Ovary (tissue), 9 donors: Measurements from ENCODE around the gene ACACB. TPM values are rescaled to one million over a fixed set of nuclear protein-coding genes. Genes with fewer than 3 reads are reported as not detected.

ENCODE experiments used
- DNase-seq, 5 donors: peaks; one replicate each; pipeline ENCODE4 v3.0.0-alpha.2; 2019 to 2020
- H3K27ac ChIP-seq, 2 donors: fragments of 200-600 bp; one replicate each; pipeline versions ENCODE4 v1.5.1 to v1.8.0; 2019 to 2022
- H3K27me3 ChIP-seq: fragments of 200-600 bp; one replicate; pipeline ENCODE4 v1.8.0; 2022
- H3K36me3 ChIP-seq: fragments of 200-600 bp; sonication (generic); one replicate; pipeline ENCODE4 v1.5.1; 2019
- H3K4me1 ChIP-seq: one replicate; pipeline ENCODE4 v1.8.1; 2013; ENCODE audit warnings: mild to moderate bottlenecking, moderate library complexity; ENCODE audit not compliant: insufficient read depth
- H3K4me3 ChIP-seq: fragments of 200-600 bp; sonication (generic); one replicate; pipeline ENCODE4 v1.5.1; 2017
- H3K9me3 ChIP-seq, 2 donors: fragments of 200-600 bp in 1 of 2; sonication (generic) in 1 of 2; one replicate each; pipeline versions ENCODE4 v1.5.1 to v1.8.1; 2013 to 2019; ENCODE audit warnings: mild to moderate bottlenecking in 1 of 2, moderate library complexity in 1 of 2
- EP300 ChIP-seq: sonication (generic); formaldehyde crosslinking; IDR thresholded peaks from one replicate; pipeline ENCODE4 v1.6.1; 2017; ENCODE audit warnings: antibody characterized with exemption
- POLR2A ChIP-seq: fragments of 450-650 bp; IDR thresholded peaks from one replicate; pipeline ENCODE4 v1.6.1; 2017; ENCODE audit warnings: antibody characterized with exemption, mild to moderate bottlenecking, moderate library complexity
- WGBS, 3 donors: extraction: QIAGEN DNeasy Blood & Tissue Kit in 1 of 3; methylation state at CpG; one replicate each; pipeline versions ENCODE4 v1.1.5 to v1.1.7; 2013 to 2017; 5-methylcytosine and 5-hydroxymethylcytosine counted together
- intact Hi-C, 4 donors: fragments of 100-400 bp; cut with DNase I; formaldehyde crosslinking; loops; one replicate each; pipeline versions ENCODE4 v1.11.0 to v1.15.1; 2022 to 2023
- polyA plus RNA-seq, 2 donors: library from polyadenylated mRNA; stranded (reverse); fragments of 200-250 nt in 1 of 2; fragments of 350-450 nt in 1 of 2; fragmentation: Illumina TruSeq in 1 of 2; extraction: RNeasy Lipid Tissue Mini Kit (QIAGEN cat#74804) in 1 of 2; gene quantifications; one replicate each; pipeline ENCODE4 v1.2.3, GENCODE V29; 2013 to 2014
- total RNA-seq, 7 donors: library from RNA; depleted of rRNA in 2 of 7; stranded (reverse); fragments of >200 nt in 2 of 7; fragmentation: NEBNext Ultra II Directional in 3 of 7; extraction: Animal tissue kit (Norgen Biotek cat#: 25700) in 3 of 7; gene quantifications; one replicate each; pipeline versions ENCODE4 v1.1.0 to v1.2.4, GENCODE V29; 2016 to 2023
- TF ChIP-seq, protein P1 (sequence below), 3 donors: fragments of 450-650 bp in 2 of 3; fragments of 200-600 bp in 1 of 3; IDR thresholded peaks; one replicate each; pipeline versions ENCODE4 v1.5.1 to v1.8.0; 2016 to 2022; ENCODE audit warnings: antibody characterized with exemption in 3 of 3, mild to moderate bottlenecking in 1 of 3
- donor health status: DM: no; HTN: no; CAD: no; lungs with moderate emphysema.
- donor health status: DM: no; HTN: no; CAD: no.
- donor health status: Bipolar disorder and iron deficiency.
- donor health status: DM: yes; HTN: yes; CAD: no.
- donor health status: DM: no; HTN: no; CAD: no.
- donor health status: DM: yes; HTN: yes; CAD: no.

The ACACB gene
- total and polyA plus RNA-seq, 9 donors, result 20.5 to 56.5 (median 40.4) TPM

DNA sequence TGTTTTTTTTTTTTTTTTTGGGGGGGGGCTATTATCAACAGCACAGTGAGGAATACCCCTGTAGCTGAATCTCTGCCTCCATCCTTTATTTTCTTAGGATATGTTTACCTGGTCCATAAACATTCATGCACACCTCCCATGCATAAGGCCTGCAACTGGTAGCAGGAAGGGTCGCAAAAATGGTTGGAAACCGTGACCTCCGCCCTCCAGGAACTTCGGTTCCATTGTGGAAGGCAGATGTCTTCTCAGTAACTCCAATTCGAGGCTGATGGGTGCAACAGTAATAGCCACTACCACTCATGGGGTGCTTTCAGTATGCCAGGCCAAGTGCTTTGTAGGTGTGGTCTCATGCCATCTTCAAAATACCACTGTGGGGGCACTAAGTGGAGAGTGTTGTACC is 40.2 kb downstream of the ACACB start:
- WGBS, 3 donors, result 92 to 96% (median 93%) methylated on average over 5 of the region's 5 CpGs
- H3K36me3 ChIP-seq, result no peaks in the 10 kb centered on the region
- no peak overlapping the region for H3K4me3 ChIP-seq
- no peak for TF ChIP-seq POLR2A
- TF ChIP-seq, protein P1, sequence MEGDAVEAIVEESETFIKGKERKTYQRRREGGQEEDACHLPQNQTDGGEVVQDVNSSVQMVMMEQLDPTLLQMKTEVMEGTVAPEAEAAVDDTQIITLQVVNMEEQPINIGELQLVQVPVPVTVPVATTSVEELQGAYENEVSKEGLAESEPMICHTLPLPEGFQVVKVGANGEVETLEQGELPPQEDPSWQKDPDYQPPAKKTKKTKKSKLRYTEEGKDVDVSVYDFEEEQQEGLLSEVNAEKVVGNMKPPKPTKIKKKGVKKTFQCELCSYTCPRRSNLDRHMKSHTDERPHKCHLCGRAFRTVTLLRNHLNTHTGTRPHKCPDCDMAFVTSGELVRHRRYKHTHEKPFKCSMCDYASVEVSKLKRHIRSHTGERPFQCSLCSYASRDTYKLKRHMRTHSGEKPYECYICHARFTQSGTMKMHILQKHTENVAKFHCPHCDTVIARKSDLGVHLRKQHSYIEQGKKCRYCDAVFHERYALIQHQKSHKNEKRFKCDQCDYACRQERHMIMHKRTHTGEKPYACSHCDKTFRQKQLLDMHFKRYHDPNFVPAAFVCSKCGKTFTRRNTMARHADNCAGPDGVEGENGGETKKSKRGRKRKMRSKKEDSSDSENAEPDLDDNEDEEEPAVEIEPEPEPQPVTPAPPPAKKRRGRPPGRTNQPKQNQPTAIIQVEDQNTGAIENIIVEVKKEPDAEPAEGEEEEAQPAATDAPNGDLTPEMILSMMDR (IDR thresholded peaks at IDR 0.05), result no peak
- TF ChIP-seq EP300, result no peak
- H3K4me1 ChIP-seq, result peaks cover 25% of the 10 kb centered on the region
- intact Hi-C loops, result loop anchor here in 1 of 4 donors (5.0 kb wide), 1 partner anchor 44 kb away; no protein-coding TSS in a partner anchor
- no peak overlapping the region for H3K27ac ChIP-seq
- H3K27me3 ChIP-seq, result no peaks in the 10 kb centered on the region
- DNase-seq, result no peak
- H3K9me3 ChIP-seq, result no peaks in the 10 kb centered on the region

DNA sequence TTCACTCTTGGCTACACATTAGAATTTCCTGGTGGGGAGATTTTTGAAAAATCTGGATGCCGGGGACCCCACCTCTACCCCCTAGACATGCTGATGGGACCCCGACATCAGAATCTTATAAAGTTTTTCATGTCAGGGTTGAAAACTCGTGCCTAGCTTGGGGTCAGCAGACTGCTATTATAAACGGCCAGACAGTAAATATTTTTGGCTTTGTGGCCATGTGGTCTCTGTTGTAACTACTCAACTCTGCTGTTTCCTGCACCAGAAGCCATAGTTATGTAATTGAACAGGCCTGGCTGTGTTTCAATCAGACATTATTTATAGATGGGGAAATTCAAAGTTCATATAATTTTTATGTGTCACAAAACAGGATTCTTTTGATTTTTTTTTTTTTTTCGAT is 41.6 kb downstream of the ACACB start:
- no peaks in the 10 kb centered on the region for H3K9me3 ChIP-seq
- H3K4me1 ChIP-seq, result peaks cover 25% of the 10 kb centered on the region
- no peak for DNase-seq
- H3K4me3 ChIP-seq, result no peak overlapping the region
- intact Hi-C loops, result loop anchor here in 1 of 4 donors (5.0 kb wide), 1 partner anchor 46 kb away; no protein-coding TSS in a partner anchor
- H3K27me3 ChIP-seq, result no peaks in the 10 kb centered on the region
- WGBS, 3 donors, result 4 to 16% (median 6%) methylated on average over 5 of the region's 5 CpGs
- no peak for TF ChIP-seq EP300
- no peak for TF ChIP-seq POLR2A
- TF ChIP-seq, protein P1 (IDR thresholded peaks at IDR 0.05), result no peak
- H3K27ac ChIP-seq, result peak overlapping the region; percentile 21 to 47
- H3K36me3 ChIP-seq, result no peaks in the 10 kb centered on the region

DNA sequence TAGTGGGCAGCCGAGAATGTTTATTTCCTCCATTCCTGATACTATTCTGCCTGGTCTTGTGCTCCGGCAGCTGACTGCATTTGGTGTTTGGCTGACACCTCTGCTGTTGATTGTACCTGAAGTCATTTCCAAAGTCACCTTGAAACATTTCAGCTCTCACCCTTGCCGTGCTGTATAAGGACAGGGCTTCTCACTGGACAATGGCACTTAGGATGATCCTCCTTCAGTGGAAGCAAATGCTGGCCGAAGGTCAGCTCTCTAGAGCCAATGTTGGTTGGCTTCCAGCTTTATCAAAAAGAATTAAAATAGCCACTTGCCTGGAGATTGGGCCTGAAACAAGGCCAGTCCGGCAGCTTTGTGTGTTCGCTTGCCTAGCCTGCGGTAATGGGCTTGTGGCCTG is 44.0 kb downstream of the ACACB start:
- Histone ChIP-seq H3K4me3 (no peak overlapping the region), H3K36me3 (no peaks in the 10 kb centered on the region), H3K27ac (peak overlapping the region in 1 of 2 donors; percentile 44), H3K9me3 (no peaks in the 10 kb centered on the region), H3K4me1 (peaks cover 19% of the 10 kb centered on the region), H3K27me3 (no peaks in the 10 kb centered on the region)
- no peak for DNase-seq
- intact Hi-C loops, result no loop called here
- TF ChIP-seq, protein P1 (IDR thresholded peaks at IDR 0.05), result no peak
- TF ChIP-seq EP300 (no peak), POLR2A (no peak)
- 41 to 67% (median 54%) methylated on average over 7 of the region's 7 CpGs for WGBS, 3 donors

DNA sequence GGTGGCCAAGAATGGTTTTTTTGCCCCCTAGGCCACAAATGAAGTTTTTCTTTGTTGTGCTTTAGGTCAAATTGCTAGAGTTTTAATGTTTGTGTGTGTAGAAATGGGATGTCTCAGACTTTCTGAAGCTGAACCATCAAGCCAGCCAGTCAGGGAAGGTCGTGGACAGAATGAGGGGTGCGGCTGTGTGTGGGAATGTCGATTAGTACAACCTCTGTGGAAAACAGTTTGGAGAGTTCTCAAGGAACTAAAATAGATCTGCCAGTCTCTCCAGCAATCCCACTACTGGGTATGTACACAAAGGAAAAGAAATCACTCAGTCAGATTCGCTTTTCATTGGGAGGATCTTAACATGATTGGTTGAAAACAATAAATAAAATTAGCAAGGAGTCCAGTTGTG is 44.5 kb downstream of the ACACB start:
- no peak for DNase-seq
- H3K4me3 ChIP-seq, result no peak overlapping the region

More for the DNA sequence above, 44.5 kb downstream of the ACACB start:
- 58 to 59% (median 59%) methylated on average over 4 of the region's 4 CpGs for WGBS, 3 donors
- Histone ChIP-seq H3K27me3 (no peaks in the 10 kb centered on the region), H3K9me3 (no peaks in the 10 kb centered on the region), H3K27ac (peak overlapping the region in 1 of 2 donors; percentile 44), H3K4me1 (peaks cover 19% of the 10 kb centered on the region), H3K36me3 (no peaks in the 10 kb centered on the region)
- intact Hi-C loops, result no loop called here
- TF ChIP-seq, protein P1 (IDR thresholded peaks at IDR 0.05), result no peak
- TF ChIP-seq EP300, result no peak
- TF ChIP-seq POLR2A, result no peak
